Mucosa of rectum (tissue), 2 donors: ENCODE results near the gene DTX1.

ENCODE experiments used
- H3K27ac ChIP-seq, 2 donors: one replicate each; pipeline ENCODE4 v1.7.0; 2013; ENCODE audit warnings: inconsistent platforms in 2 of 2, low read depth in 2 of 2, low read length in 2 of 2
- H3K27me3 ChIP-seq, 2 donors: one replicate each; pipeline ENCODE4 v1.7.0; 2013; ENCODE audit warnings: low read length in 2 of 2; ENCODE audit not compliant: control insufficient read depth in 2 of 2, insufficient read depth in 2 of 2
- H3K36me3 ChIP-seq, 2 donors: one replicate each; pipeline ENCODE4 v1.7.0; 2013; ENCODE audit warnings: low read length in 2 of 2; ENCODE audit not compliant: control insufficient read depth in 2 of 2, insufficient read depth in 2 of 2
- H3K4me1 ChIP-seq, 2 donors: one replicate each; pipeline ENCODE4 v1.7.0; 2013; ENCODE audit warnings: low read length in 2 of 2, mild to moderate bottlenecking in 1 of 2; ENCODE audit not compliant: control insufficient read depth in 2 of 2, insufficient read depth in 2 of 2
- H3K4me3 ChIP-seq, 2 donors: one replicate each; pipeline ENCODE4 v1.7.0; 2013; ENCODE audit warnings: low read length in 2 of 2
- H3K9ac ChIP-seq, 2 donors: one replicate each; pipeline ENCODE4 v1.7.0; 2013; ENCODE audit warnings: low read length in 2 of 2, low read depth in 1 of 2, mild to moderate bottlenecking in 1 of 2
- H3K9me3 ChIP-seq, 2 donors: one replicate each; pipeline ENCODE4 v1.7.0; 2013; ENCODE audit warnings: low read length in 2 of 2; ENCODE audit not compliant: control insufficient read depth in 2 of 2
- donor health status: healthy.
- donor health status: Normal muscosa, but diverticular disease.

Gene DTX1

GRCh38 chr12:113103756-113104450, 47.4 kb downstream of the DTX1 start:
- H3K9ac ChIP-seq: no peak overlapping the region
- H3K27me3 ChIP-seq: no peaks in the 10 kb centered on the region
- H3K9me3 ChIP-seq: no peaks in the 10 kb centered on the region
- no peaks in the 10 kb centered on the region for H3K36me3 ChIP-seq
- H3K4me3 ChIP-seq: no peak overlapping the region
- no peaks in the 10 kb centered on the region for H3K4me1 ChIP-seq
- H3K27ac ChIP-seq: no peak overlapping the region

- no peaks in the 10 kb centered on the region for H3K36me3 ChIP-seq
- no peaks in the 10 kb centered on the region for H3K9me3 ChIP-seq
- H3K27ac ChIP-seq: no peak overlapping the region
- no peaks in the 10 kb centered on the region for H3K27me3 ChIP-seq
- no peaks in the 10 kb centered on the region for H3K4me1 ChIP-seq
- H3K4me3 ChIP-seq: no peak overlapping the region
- no peak overlapping the region for H3K9ac ChIP-seq
Measured at GRCh38 chr12:113104953-113105510, 48.5 kb downstream of the DTX1 start.

- no peaks in the 10 kb centered on the region for H3K27me3 ChIP-seq
- H3K9ac ChIP-seq: no peak overlapping the region
- H3K4me1 ChIP-seq: no peaks in the 10 kb centered on the region
- no peak overlapping the region for H3K4me3 ChIP-seq
- H3K9me3 ChIP-seq: no peaks in the 10 kb centered on the region
- H3K27ac ChIP-seq: no peak overlapping the region
- H3K36me3 ChIP-seq: no peaks in the 10 kb centered on the region
Measured at GRCh38 chr12:113105606-113106271, 49.2 kb downstream of the DTX1 start.

DNA sequence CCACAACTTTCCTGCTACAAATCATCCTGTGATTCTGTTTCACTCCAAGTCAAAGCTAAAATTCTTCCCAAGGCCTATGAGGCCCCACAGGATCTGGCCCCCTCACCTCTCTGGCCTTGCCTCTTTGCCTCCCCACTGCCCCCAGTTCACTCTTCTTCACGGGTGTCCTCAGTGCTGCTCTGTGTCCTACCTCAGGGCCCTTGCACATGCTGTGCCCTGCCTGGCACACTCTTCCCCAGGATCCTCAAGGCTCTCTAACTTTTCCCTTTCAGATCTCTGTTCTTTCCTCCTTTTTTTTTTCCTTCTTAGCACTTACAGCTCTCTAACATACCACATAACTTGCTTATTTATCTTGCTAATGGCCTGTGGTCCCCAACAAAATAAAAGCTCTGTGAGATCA, 49.8 kb downstream of the DTX1 start:
- H3K27me3 ChIP-seq: no peaks in the 10 kb centered on the region
- no peak overlapping the region for H3K4me3 ChIP-seq
- no peaks in the 10 kb centered on the region for H3K4me1 ChIP-seq
- no peak overlapping the region for H3K9ac ChIP-seq
- H3K27ac ChIP-seq: no peak overlapping the region
- no peaks in the 10 kb centered on the region for H3K9me3 ChIP-seq
- H3K36me3 ChIP-seq: no peaks in the 10 kb centered on the region

GRCh38 chr12:113108308-113108707, 51.8 kb downstream of the DTX1 start:
- no peak overlapping the region for H3K4me3 ChIP-seq
- H3K27me3 ChIP-seq: no peaks in the 10 kb centered on the region
- H3K27ac ChIP-seq: no peak overlapping the region
- H3K36me3 ChIP-seq: no peaks in the 10 kb centered on the region
- H3K9ac ChIP-seq: no peak overlapping the region
- H3K9me3 ChIP-seq: no peaks in the 10 kb centered on the region
- no peaks in the 10 kb centered on the region for H3K4me1 ChIP-seq

DNA sequence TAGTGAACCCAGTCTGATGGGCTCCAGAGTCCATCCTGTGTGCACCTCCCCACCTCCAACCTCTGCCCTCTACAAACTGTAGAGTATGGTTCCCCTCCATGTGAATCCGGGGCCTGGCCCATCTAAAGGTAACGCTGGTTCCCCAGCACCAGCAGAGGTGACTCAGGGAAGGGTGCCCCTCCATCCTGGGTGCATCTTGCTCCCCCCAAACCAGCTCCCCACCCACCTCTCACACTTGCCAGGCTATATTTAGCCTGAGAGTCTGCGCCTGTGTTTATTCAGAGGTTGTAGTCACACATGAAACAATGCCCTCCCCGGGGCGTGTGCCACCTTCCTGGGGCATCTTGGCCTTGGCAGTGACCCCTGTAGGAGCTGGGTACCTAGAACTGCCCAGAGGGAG, 52.8 kb downstream of the DTX1 start:
- no peaks in the 10 kb centered on the region for H3K27me3 ChIP-seq
- no peak overlapping the region for H3K9ac ChIP-seq
- no peaks in the 10 kb centered on the region for H3K36me3 ChIP-seq
- no peak overlapping the region for H3K27ac ChIP-seq
- no peaks in the 10 kb centered on the region for H3K9me3 ChIP-seq
- H3K4me1 ChIP-seq: no peaks in the 10 kb centered on the region
- H3K4me3 ChIP-seq: no peak overlapping the region

GRCh38 chr12:113109872-113110599, 53.5 kb downstream of the DTX1 start:
- Histone ChIP-seq H3K9ac (no peak overlapping the region), H3K4me1 (no peaks in the 10 kb centered on the region), H3K36me3 (no peaks in the 10 kb centered on the region), H3K4me3 (no peak overlapping the region), H3K9me3 (no peaks in the 10 kb centered on the region), H3K27ac (no peak overlapping the region), H3K27me3 (no peaks in the 10 kb centered on the region)

- H3K27ac ChIP-seq: no peak overlapping the region
- H3K27me3 ChIP-seq: no peaks in the 10 kb centered on the region
Measured at GRCh38 chr12:113111247-113111646, 54.7 kb downstream of the DTX1 start.

DNA sequence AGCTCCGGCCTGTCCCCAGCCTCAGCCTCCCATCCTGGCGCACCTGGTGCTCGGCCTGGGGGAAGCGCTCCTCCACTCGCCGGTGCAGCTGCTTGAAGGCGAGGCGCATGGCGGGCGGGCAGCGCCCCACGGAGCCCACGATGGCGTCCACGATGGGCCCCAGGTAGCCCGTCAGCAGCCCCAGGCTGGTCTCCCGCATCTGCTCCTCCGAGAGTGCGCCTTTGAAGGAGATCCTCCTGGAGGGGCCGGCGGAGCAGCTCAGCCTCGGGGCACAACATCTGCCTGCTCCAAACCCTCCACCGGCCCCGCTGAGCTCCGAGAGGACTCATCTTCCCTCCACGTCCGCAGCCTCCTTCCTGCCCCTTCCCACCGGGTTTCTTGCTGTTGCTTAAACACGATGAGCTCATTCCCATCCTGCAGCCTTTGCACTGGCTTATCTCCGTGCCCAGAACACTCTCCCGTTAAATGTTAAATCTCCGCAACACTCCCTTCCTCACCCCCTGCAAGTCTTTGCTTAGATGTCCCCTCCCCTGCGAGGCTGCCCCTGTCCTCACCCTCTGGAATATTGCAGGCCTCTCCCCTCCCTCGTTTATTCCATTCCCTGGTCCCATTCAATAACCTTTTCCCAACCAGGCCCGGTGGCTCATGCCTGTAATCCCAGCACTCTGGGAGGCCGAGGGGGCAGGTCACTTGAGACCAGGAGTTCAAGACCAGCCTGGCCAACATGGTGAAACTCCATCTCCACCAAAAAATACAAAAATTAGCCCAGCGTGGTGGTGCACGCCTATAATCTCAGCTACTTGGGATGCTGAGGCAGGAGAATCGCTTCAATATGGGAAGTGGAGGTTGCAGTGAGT, 55.7 kb downstream of the DTX1 start:
- H3K4me1 ChIP-seq: no peaks in the 10 kb centered on the region
- H3K9ac ChIP-seq: no peak overlapping the region
- no peaks in the 10 kb centered on the region for H3K36me3 ChIP-seq
- H3K4me3 ChIP-seq: no peak overlapping the region
- no peaks in the 10 kb centered on the region for H3K27me3 ChIP-seq
- H3K27ac ChIP-seq: no peak overlapping the region
- no peaks in the 10 kb centered on the region for H3K9me3 ChIP-seq

More at GRCh38 chr12:113111247-113111646, 54.7 kb downstream of the DTX1 start:
- Histone ChIP-seq H3K4me1 (no peaks in the 10 kb centered on the region), H3K4me3 (no peak overlapping the region), H3K36me3 (no peaks in the 10 kb centered on the region), H3K9me3 (no peaks in the 10 kb centered on the region), H3K9ac (no peak overlapping the region)
